Tibial nerve (tissue), 4 donors: ENCODE data around the gene MICAL2. TPM values are rescaled to one million over a fixed set of nuclear protein-coding genes. Genes with fewer than 3 reads are reported as not detected.

ENCODE experiments used
- DNase-seq, 2 donors: peaks; one replicate each; pipeline ENCODE4 v3.0.0-alpha.2; 2019; ENCODE audit warnings: low spot score in 2 of 2
- H3K27ac ChIP-seq, 4 donors: fragments of 200-600 bp; sonication (generic) in 3 of 4; one replicate each; pipeline ENCODE4 v1.5.1; 2017 to 2019; ENCODE audit warnings: mild to moderate bottlenecking in 1 of 4
- H3K27me3 ChIP-seq, 2 donors: fragments of 200-600 bp; sonication (generic) in 1 of 2; one replicate each; pipeline versions ENCODE4 v1.5.1 to v1.6.0; 2017 to 2019
- H3K36me3 ChIP-seq, 3 donors: fragments of 200-600 bp; sonication (generic); one replicate each; pipeline ENCODE4 v1.5.1; 2018 to 2019
- H3K4me1 ChIP-seq, 4 donors: fragments of 200-600 bp; sonication (generic) in 3 of 4; one replicate each; pipeline ENCODE4 v1.5.1; 2017 to 2019
- H3K4me3 ChIP-seq, 4 donors: fragments of 200-600 bp; sonication (generic) in 3 of 4; one replicate each; pipeline ENCODE4 v1.5.1; 2017 to 2019; ENCODE audit warnings: mild to moderate bottlenecking in 1 of 4, moderate library complexity in 1 of 4
- H3K9me3 ChIP-seq, 4 donors: fragments of 200-600 bp; sonication (generic) in 3 of 4; one replicate each; pipeline ENCODE4 v1.5.1; 2017 to 2019
- CTCF ChIP-seq, 5 experiments: fragments of 200-600 bp in 3 of 5; fragments of 450-650 bp in 2 of 5; sonication (generic) in 3 of 5; IDR thresholded peaks; one replicate each; pipeline ENCODE4 v1.5.1; 2016 to 2019; ENCODE audit warnings: antibody characterized with exemption in 5 of 5, mild to moderate bottlenecking in 3 of 5, moderate library complexity in 2 of 5
- EP300 ChIP-seq, 2 donors: sonication (generic); formaldehyde crosslinking; IDR thresholded peaks; one replicate each; pipeline ENCODE4 v1.6.1; 2017; ENCODE audit warnings: antibody characterized with exemption in 2 of 2, mild to moderate bottlenecking in 1 of 2
- POLR2A ChIP-seq, 2 donors: fragments of 450-650 bp; IDR thresholded peaks; one replicate each; pipeline ENCODE4 v1.6.1; 2017; ENCODE audit warnings: antibody characterized with exemption in 2 of 2, mild to moderate bottlenecking in 2 of 2, moderate library complexity in 2 of 2
- WGBS, 2 donors: methylation state at CpG; one replicate each; pipeline ENCODE4 v1.1.5; 2018; 5-methylcytosine and 5-hydroxymethylcytosine counted together
- total RNA-seq, 4 donors: library from RNA; depleted of rRNA; stranded (reverse); fragments of >200 nt; gene quantifications; one replicate each; pipeline ENCODE4 v1.1.0, GENCODE V29; 2016

Gene MICAL2
- total RNA-seq, 4 donors from 2014 or later, result 87.0 to 136 (median 101) TPM

GRCh38 chr11:12090761-12091258 is 19.6 kb upstream of the MICAL2 start:
- TF ChIP-seq EP300 (IDR thresholded peaks at IDR 0.05), result no peak
- no peak for TF ChIP-seq CTCF (IDR thresholded peaks at IDR 0.05)
- H3K36me3 ChIP-seq, result no peaks in the 10 kb centered on the region
- H3K9me3 ChIP-seq, result no peaks in the 10 kb centered on the region
- DNase-seq, result no peak
- H3K27ac ChIP-seq, result peak overlapping the region in 2 of 4 donors; percentile 4 to 52
- WGBS, 2 donors, result 92 to 93% methylated on average over 4 of the region's 4 CpGs
- peaks cover 0 to 50% (median 30%) of the 10 kb centered on the region in 4 donors for H3K4me1 ChIP-seq
- H3K27me3 ChIP-seq, result no peaks in the 10 kb centered on the region
- no peak overlapping the region for H3K4me3 ChIP-seq

DNA sequence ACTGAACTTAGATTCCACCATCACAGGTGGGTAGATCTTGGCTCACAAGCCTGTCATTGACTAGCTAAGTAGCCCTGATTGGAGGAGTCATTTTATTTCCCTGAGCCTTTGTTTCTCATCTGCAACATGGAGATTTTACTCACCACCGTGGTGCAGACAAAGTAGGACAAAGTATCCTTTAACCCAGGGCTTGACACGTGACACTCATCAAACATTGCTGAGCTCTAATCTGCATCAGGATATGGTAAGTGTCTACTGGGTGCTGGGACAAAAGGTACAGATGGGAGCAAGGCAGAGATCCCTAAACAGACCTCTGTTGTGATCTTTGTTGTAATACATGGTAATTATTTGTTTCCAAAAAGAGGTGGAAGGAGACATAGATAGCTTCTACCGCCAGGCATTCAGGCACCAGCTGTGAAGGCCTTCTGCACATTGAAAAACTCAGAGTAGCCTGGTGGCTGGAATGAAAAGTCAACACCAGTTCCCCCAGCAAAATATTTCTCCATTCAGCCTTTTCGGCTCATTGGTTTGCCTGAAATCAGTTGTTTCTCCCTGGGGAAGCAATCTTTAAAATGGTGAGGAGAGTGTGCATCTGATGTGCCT is 18.3 kb upstream of the MICAL2 start:
- Histone ChIP-seq H3K4me3 (no peak overlapping the region), H3K9me3 (no peaks in the 10 kb centered on the region), H3K27ac (peak overlapping the region in 2 of 4 donors; percentile 4 to 7), H3K36me3 (no peaks in the 10 kb centered on the region), H3K4me1 (peaks cover 0 to 38% (median 17%) of the 10 kb centered on the region in 4 donors), H3K27me3 (no peaks in the 10 kb centered on the region)
- no peak for TF ChIP-seq POLR2A (IDR thresholded peaks at IDR 0.05)
- no peak for TF ChIP-seq EP300 (IDR thresholded peaks at IDR 0.05)
- no peak for TF ChIP-seq CTCF (IDR thresholded peaks at IDR 0.05)
- 61 to 70% methylated on average over 4 of the region's 4 CpGs for WGBS, 2 donors
- DNase-seq, result no peak

GRCh38 chr11:12092714-12093113 is 17.7 kb upstream of the MICAL2 start:
- TF ChIP-seq EP300 (IDR thresholded peaks at IDR 0.05) (no peak), CTCF (IDR thresholded peaks at IDR 0.05) (no peak), POLR2A (IDR thresholded peaks at IDR 0.05) (no peak)
- Histone ChIP-seq H3K9me3 (no peaks in the 10 kb centered on the region), H3K27ac (peak overlapping the region in 1 of 4 donors; percentile 7), H3K4me3 (no peak overlapping the region), H3K36me3 (no peaks in the 10 kb centered on the region), H3K27me3 (peaks cover 0 to 4% of the 10 kb centered on the region in 2 donors), H3K4me1 (peaks cover 0 to 31% (median 12%) of the 10 kb centered on the region in 4 donors)
- no peak for DNase-seq
- WGBS, 2 donors, result 38 to 44% methylated on average over 6 of the region's 6 CpGs

DNA sequence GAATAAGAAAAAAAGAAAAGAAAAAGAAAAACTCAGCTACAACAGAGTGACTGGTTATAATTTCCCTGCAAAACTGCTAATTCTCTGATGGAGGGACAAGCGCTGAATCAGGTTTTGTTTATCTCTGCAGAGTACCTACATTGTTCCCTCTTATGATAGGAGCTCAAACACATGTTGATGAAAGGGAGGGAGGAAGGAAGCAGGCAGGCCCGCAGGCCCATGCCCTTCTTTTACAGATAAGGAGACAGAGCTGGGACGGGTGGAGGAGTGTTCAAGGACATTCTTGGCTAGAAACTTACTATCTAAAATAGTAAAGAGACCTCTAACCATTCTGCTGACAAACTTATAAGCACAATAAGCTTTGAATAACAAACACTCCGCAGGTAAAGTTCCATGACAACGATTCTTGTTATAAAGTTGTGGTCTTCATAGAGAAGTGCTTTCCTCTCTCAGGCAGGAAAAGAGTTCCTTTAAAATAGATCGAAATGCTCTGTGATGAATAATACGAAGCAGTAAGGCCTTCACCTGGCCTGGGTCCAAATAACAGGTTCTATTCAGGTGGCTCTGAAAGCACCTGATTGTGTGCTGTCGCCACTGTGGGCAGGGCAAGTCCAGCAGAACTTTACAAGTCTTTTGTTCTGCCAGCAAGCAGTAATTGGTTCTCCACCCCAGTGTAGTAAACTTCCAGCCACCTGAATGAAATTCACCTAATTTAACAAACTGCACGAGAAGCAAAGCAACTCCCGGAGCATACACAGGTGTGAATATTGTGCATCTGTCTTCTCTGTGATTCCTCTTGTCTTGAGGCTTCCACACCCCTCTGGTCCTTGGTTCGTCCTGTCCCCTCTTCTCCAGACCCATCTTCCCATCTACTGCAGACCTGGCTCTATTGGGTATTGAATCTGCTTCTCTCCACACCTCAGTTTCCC is 15.3 kb upstream of the MICAL2 start:
- DNase-seq, result no peak
- TF ChIP-seq POLR2A (IDR thresholded peaks at IDR 0.05) (no peak), EP300 (IDR thresholded peaks at IDR 0.05) (no peak), CTCF (IDR thresholded peaks at IDR 0.05) (no peak)
- Histone ChIP-seq H3K27ac (no peak overlapping the region), H3K4me1 (peaks cover 0 to 16% (median 2%) of the 10 kb centered on the region in 4 donors), H3K36me3 (no peaks in the 10 kb centered on the region), H3K27me3 (peaks cover 0 to 7% of the 10 kb centered on the region in 2 donors), H3K4me3 (no peak overlapping the region), H3K9me3 (no peaks in the 10 kb centered on the region)
- 78 to 80% methylated on average over 11 of the region's 11 CpGs for WGBS, 2 donors

DNA sequence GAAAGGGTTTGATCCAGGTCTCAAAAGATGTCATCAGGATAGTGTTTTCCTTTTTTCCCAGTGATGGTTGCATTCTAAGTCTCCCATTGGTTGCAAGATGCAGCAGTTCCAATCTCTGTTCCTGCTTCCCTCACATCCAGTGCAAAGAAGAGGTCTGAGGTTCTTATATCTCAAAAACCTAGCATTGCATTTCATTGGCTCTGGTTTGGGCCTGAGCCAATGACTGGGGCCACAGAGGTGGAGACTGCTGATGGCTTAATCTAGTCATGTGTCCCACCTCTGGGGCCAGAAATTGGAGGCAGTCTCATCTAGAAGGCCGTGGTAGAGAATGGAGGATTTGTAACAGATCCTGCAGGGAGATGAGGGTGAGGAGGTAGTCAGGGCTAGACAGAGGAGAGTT is 13.2 kb upstream of the MICAL2 start:
- H3K27ac ChIP-seq, result no peak overlapping the region
- no peaks in the 10 kb centered on the region for H3K9me3 ChIP-seq
- TF ChIP-seq CTCF (IDR thresholded peaks at IDR 0.05) (no peak), POLR2A (IDR thresholded peaks at IDR 0.05) (no peak), EP300 (IDR thresholded peaks at IDR 0.05) (no peak)
- no peaks in the 10 kb centered on the region for H3K36me3 ChIP-seq
- H3K27me3 ChIP-seq, result peaks cover 0 to 7% of the 10 kb centered on the region in 2 donors
- peaks cover 0 to 25% (median 8%) of the 10 kb centered on the region in 4 donors for H3K4me1 ChIP-seq
- H3K4me3 ChIP-seq, result no peak overlapping the region
- 74 to 82% methylated on average over 1 of the region's 1 CpG for WGBS, 2 donors
- DNase-seq, result no peak
